ENCODE results near the gene SEMA4A.
"Not testable (repeated sequence)": the region's sequence is repeated elsewhere in the genome, so short reads cannot be mapped to it uniquely, and the experiment has no call there.

SEMA4A gene

GRCh38 chr1:156198831-156199349 lies 45.5 kb downstream of the SEMA4A start:
- DNase-seq, result no peak

GRCh38 chr1:156200044-156200443 lies 46.7 kb downstream of the SEMA4A start:
- no peak for DNase-seq

DNA sequence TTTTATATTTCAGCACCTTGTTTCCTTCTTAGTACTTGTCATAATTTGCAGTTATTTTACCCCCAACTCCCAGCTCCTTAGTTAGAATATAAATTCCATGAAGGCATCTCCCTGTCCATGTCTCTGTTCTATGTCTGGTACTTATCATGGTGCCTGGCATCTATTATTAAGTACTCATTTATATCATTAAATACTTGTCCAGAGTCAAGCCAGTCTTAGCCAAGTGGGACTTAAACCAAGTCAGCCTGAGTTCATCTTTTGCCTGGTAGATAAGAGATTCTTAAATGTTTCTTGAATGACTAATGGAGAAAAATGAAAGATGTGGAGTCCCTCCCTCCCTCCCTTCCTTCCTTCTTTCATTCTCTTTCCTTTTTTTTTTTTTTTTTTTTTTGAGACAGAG lies 49.9 kb downstream of the SEMA4A start:
- no peak for DNase-seq

- DNase-seq, result no peak
Measured at GRCh38 chr1:156204686-156205085, 51.3 kb downstream of the SEMA4A start.

DNA sequence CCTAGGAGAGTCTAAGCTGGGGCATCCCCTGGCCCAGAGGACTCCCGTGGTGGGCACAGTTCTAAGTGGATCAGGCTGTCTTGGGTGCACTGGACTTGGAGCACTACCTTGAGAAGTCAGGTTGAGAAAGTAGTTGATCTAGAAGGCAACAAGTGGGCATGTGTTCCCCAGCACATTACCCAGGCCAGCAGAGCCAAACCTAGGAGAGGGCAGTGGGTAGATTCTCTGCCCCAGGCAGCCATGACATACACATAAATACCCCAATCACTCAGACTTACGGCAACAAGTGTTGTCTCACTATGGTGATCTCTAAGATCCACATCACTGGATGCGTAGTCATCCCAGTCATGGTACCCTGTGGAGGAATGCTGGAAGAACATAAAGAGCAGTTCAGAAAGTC lies 57.9 kb downstream of the SEMA4A start:
- DNase-seq, result no peak

GRCh38 chr1:156212130-156212529 lies 58.7 kb downstream of the SEMA4A start:
- DNase-seq, result no peak

DNA sequence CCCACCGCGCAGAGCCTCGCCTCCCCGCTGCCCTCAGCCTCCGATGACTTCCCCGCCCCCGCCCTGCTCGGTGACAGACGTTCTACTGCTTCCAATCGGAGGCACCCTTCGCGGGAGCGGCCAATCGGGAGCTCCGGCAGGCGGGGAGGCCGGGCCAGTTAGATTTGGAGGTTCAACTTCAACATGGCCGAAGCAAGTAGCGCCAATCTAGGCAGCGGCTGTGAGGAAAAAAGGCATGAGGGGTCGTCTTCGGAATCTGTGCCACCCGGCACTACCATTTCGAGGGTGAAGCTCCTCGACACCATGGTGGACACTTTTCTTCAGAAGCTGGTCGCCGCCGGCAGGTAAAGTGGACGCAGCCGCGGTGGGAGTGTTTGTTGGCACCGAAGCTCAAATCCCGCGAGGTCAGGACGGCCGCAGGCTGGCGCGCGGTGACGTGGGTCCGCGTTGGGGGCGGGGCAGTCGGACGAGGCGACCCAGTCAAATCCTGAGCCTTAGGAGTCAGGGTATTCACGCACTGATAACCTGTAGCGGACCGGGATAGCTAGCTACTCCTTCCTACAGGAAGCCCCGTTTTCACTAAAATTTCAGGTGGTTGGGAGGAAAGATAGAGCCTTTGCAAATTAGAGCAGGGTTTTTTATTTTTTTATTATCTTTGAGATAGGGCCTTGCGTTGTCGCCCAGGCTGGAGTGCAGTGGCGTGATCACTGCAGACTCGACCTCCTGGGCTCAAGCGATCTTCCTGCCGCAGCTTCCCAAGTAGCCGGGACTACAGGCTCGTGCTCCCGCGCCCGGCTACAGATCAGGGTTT lies 59.7 kb downstream of the SEMA4A start, which contains the start of gene PMF1:
PMF1 (plus strand) TSS at position 175 of the 811 bp plus-strand sequence; CDS start at position 184, 9 bp downstream.
- peak; percentile 95 for DNase-seq

DNA sequence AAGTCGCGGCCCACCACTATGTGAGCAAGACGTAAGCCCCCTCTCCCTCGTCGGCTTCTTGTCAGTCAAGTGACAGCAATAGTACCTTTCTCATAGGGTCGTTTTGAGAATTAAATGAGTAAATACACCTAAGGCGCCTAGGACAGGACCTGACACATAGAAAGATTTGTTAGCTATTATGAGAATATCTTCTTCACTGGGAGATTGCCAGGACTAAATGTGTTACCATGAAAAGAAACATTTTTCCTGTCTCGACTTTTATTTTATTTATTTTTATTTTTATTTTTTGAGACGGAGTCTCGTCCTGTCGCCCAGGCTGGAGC lies 60.2 kb downstream of the SEMA4A start:
- no peak for DNase-seq

GRCh38 chr1:156214024-156214748 lies 60.8 kb downstream of the SEMA4A start:
- DNase-seq, result no peak

- DNase-seq, result not testable (repeated sequence)
Measured at GRCh38 chr1:156216361-156217086, 63.1 kb downstream of the SEMA4A start.

DNA sequence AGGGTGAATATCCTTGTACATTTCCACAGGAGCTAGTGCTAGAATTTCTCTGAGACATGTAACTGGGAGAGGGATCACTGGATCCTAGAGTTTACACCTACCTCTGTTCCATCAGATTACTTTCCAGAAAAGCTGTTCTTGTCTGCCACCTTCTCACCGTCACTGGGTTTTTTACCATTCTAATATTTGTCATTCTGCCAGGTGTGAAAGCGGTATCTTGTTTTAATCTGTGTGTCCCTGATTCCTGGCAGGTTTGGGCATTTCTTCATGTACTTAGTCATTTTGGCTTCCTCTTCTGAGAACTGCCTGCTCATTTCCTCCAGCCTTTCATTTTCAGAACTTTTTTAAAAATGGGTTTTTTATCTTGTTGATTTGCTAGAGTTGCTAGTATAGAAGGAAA lies 64.5 kb downstream of the SEMA4A start:
- DNase-seq, result no peak

DNA sequence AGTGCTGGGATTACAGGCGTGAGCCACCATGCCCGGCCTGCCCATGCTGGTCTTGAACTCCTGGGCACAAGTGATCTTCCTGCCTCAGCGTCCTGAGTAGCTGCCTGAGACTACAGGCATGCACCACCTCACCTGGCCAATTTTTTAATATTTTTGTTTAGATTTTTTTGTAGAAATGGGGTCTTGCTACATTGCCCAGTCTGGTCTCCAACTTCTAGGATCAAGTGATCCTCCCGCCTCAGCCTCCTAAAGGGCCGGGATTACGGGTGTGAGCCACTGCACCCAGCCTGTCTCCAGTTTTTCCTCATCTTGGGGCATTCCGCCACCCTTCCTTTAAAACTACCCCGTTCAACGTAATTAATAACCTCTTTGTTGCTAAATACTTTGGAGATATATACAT lies 66.8 kb downstream of the SEMA4A start:
- DNase-seq, result no peak

- no peak for DNase-seq
Measured at GRCh38 chr1:156221986-156222692, 68.8 kb downstream of the SEMA4A start.

GRCh38 chr1:156225677-156226014 lies 72.3 kb downstream of the SEMA4A start:
- no peak for DNase-seq

- no peak for DNase-seq
Measured at GRCh38 chr1:156226116-156226538, 72.7 kb downstream of the SEMA4A start.

GRCh38 chr1:156226782-156227181 lies 73.4 kb downstream of the SEMA4A start:
- DNase-seq, result no peak

Measured in DMS79 (cell line).